Uterus (tissue), 2 donors: Measurements from ENCODE around the gene CTDNEP1.

Source experiments
- CTCF ChIP-seq, 4 experiments: fragments of 200-600 bp in 2 of 4; fragments of 450-650 bp in 2 of 4; sonication (generic) in 2 of 4; IDR thresholded peaks; one replicate each; pipeline ENCODE4 v1.5.1; 2016 to 2019; ENCODE audit warnings: antibody characterized with exemption in 4 of 4, mild to moderate bottlenecking in 2 of 4, moderate library complexity in 1 of 4
- POLR2A ChIP-seq, 2 donors: fragments of 450-650 bp; IDR thresholded peaks; one replicate each; pipeline ENCODE4 v1.6.1; 2016; ENCODE audit warnings: antibody characterized with exemption in 2 of 2, mild to moderate bottlenecking in 1 of 2, moderate library complexity in 1 of 2

- TF ChIP-seq CTCF (IDR thresholded peaks at IDR 0.05) (no peak), POLR2A (IDR thresholded peaks at IDR 0.05) (no peak)
Observed at GRCh38 chr17:7222972-7223292, 28.6 kb downstream of the CTDNEP1 start.
